GM12878 (cell line): ENCODE data around the gene UNCX. TPM values are rescaled to one million over a fixed set of nuclear protein-coding genes. Genes with fewer than 3 reads are reported as not detected.

Experiments used
- ATAC-seq: fragments of 200-7000 bp; cut with Tn5 transposase; 3 replicates; pipeline ENCODE4 v1.9.1; 2020; ENCODE audit warnings: mild to moderate bottlenecking, moderate library complexity
- BruUV-seq: library from RNA; stranded (reverse); fragments of 400-500 nt; replicated peaks from 2 replicates; lab custom pipeline; 2021; lab: Mats Ljungman, UMichigan
- CTCF ChIA-PET: fragments of 300-600 bp; sonication (Branson Sonifier 250); formaldehyde crosslinking; extraction: SDS; loops from one replicate; lab custom pipeline; 2021; ENCODE audit warnings: inconsistent platforms; lab: Yijun Ruan, JAX
- POLR2A ChIA-PET: fragments of 350-600 bp; formaldehyde crosslinking; extraction: SDS; loops from one replicate; lab custom pipeline; 2021; ENCODE audit warnings: inconsistent platforms; lab: Charles Lee
- RAD21 ChIA-PET: fragments of 300-600 bp; sonication (Branson Sonifier 250); formaldehyde crosslinking; loops from one replicate; lab custom pipeline; 2023; ENCODE audit warnings: antibody characterized with exemption; ENCODE audit not compliant: unreplicated experiment; lab: Charles Lee
- SMC1A ChIA-PET: fragments of 300-600 bp; sonication (Branson Sonifier 250); formaldehyde crosslinking; loops from one replicate; lab custom pipeline; 2023; ENCODE audit not compliant: unreplicated experiment, uncharacterized antibody; lab: Charles Lee
- DNase-seq: peaks from one replicate; pipeline ENCODE4 v3.0.0-alpha.2; 2011; ENCODE audit warnings: low read depth, low spot score
- FAIRE-seq: peaks from 3 replicates; lab custom pipeline; 2011; peaks lifted over from hg19 to GRCh38; lab: Jason Lieb, UNC
- H2AFZ ChIP-seq: 2 replicates; pipeline ENCODE4 v1.6.0; 2011; ENCODE audit warnings: low read depth, low read length, control low read depth; ENCODE audit not compliant: control insufficient read depth
- H3K27ac ChIP-seq: 2 replicates; pipeline ENCODE4 v1.5.1; 2011; ENCODE audit warnings: control low read depth; ENCODE audit not compliant: control insufficient read depth, insufficient read depth
- H3K27me3 ChIP-seq, 2 experiments: replicated peaks in 1 of 2; 2 replicates each; pipeline versions ENCODE4 v1.6.0 to v1.6.1; 2011; ENCODE audit warnings: low read length in 1 of 2; ENCODE audit not compliant: control insufficient read depth in 2 of 2, insufficient read depth in 2 of 2
- H3K36me3 ChIP-seq, 2 experiments: 2 replicates each; pipeline ENCODE4 v1.5.1; 2011; ENCODE audit warnings: low read length in 1 of 2; ENCODE audit not compliant: control insufficient read depth in 2 of 2, insufficient read depth in 2 of 2
- H3K4me1 ChIP-seq: 2 replicates; pipeline ENCODE4 v1.6.1; 2011; ENCODE audit warnings: mild to moderate bottlenecking, low read length, moderate library complexity, mixed read lengths; ENCODE audit not compliant: control insufficient read depth, insufficient read depth
- H3K4me2 ChIP-seq: 2 replicates; pipeline ENCODE4 v1.6.0; 2011; ENCODE audit warnings: control low read depth; ENCODE audit not compliant: control insufficient read depth, insufficient read depth
- H3K4me3 ChIP-seq: fragments of 200-600 bp; sonication (generic); 2 replicates; pipeline ENCODE4 v1.5.1; 2016
- H3K79me2 ChIP-seq: 2 replicates; pipeline ENCODE4 v1.6.0; 2011; ENCODE audit warnings: low read length; ENCODE audit not compliant: control insufficient read depth, insufficient read depth
- H3K9ac ChIP-seq: 2 replicates; pipeline ENCODE4 v1.8.0; 2011; ENCODE audit warnings: low read length, control low read depth, mixed read lengths; ENCODE audit not compliant: control insufficient read depth, insufficient read depth
- H3K9me3 ChIP-seq: replicated peaks from 3 replicates; pipeline ENCODE4 v1.5.1; 2011; ENCODE audit warnings: mild to moderate bottlenecking, low read length; ENCODE audit not compliant: control insufficient read depth, insufficient read depth
- H4K20me1 ChIP-seq: 2 replicates; pipeline ENCODE4 v1.6.0; 2011; ENCODE audit not compliant: control insufficient read depth, insufficient read depth
- CEBPZ ChIP-seq: fragments of 150-350 bp; IDR thresholded peaks from 2 replicates; pipeline ENCODE4 v1.6.1; 2016; ENCODE audit warnings: low read depth, low read length
- ELK1 ChIP-seq: IDR thresholded peaks from 2 replicates; pipeline ENCODE4 v1.6.1; 2012; ENCODE audit warnings: low read depth, low read length, improper control_type of control experiment
- ESRRA ChIP-seq: IDR thresholded peaks from 2 replicates; pipeline ENCODE4 v1.6.1; 2012; ENCODE audit warnings: mild to moderate bottlenecking, low read length, improper control_type of control experiment
- IRF4 ChIP-seq: IDR thresholded peaks from 2 replicates; pipeline ENCODE4 v1.6.1; 2011; ENCODE audit warnings: low read depth, low read length
- JUNB ChIP-seq: IDR thresholded peaks from 2 replicates; pipeline ENCODE4 v1.6.1; 2016; ENCODE audit warnings: antibody characterized with exemption, mild to moderate bottlenecking
- NBN ChIP-seq: fragments of 450-650 bp; IDR thresholded peaks from 2 replicates; pipeline ENCODE4 v1.6.1; 2016
- RCOR1 ChIP-seq: conservative IDR thresholded peaks from 2 replicates; pipeline ENCODE4 v1.6.1; 2012; ENCODE audit warnings: low read depth, low read length, improper control_type of control experiment
- SMAD5 ChIP-seq: IDR thresholded peaks from 2 replicates; pipeline ENCODE4 v1.6.1; 2016; ENCODE audit warnings: antibody characterized with exemption, low read depth
- TCF7 ChIP-seq: IDR thresholded peaks from 2 replicates; pipeline ENCODE4 v1.6.1; 2014; ENCODE audit warnings: antibody characterized with exemption, borderline replicate concordance
- ZBTB4 ChIP-seq: fragments of 450-650 bp; formaldehyde crosslinking; IDR thresholded peaks from 2 replicates; pipeline ENCODE4 v1.4.0; 2022; ENCODE audit warnings: mild to moderate bottlenecking, moderate library complexity
- ZNF274 ChIP-seq: IDR thresholded peaks from one replicate; pipeline ENCODE4 v1.8.0; 2011; ENCODE audit not compliant: insufficient read length, insufficient read depth
- ZNF687 ChIP-seq: fragments of 450-650 bp; IDR thresholded peaks from 2 replicates; pipeline ENCODE4 v1.6.1; 2017; ENCODE audit warnings: mild to moderate bottlenecking, moderate library complexity
- WGBS: methylation state at CpG from one replicate; pipeline ENCODE4 v1.1.6; 2016; ENCODE audit warnings: low lambda C conversion rate; ENCODE audit not compliant: insufficient replicate concordance, insufficient coverage; ENCODE audit errors: missing lambda C conversion rate; 5-methylcytosine and 5-hydroxymethylcytosine counted together
- in situ Hi-C: fragments of 300-500 bp; cut with MboI; formaldehyde crosslinking; loops from 9 replicates; pipeline ENCODE4 v1.14.3; 2018; ENCODE audit warnings: mixed read lengths
- intact Hi-C: fragments of 100-400 bp; cut with micrococcal nuclease; formaldehyde crosslinking; loops from one replicate; pipeline ENCODE4 v1.14.2; 2022; ENCODE audit not compliant: unreplicated experiment
- polyA plus RNA-seq, 11 experiments: library from polyadenylated mRNA; depleted of rRNA in 4 of 11; unstranded in 6 of 11; stranded (reverse) in 5 of 11; fragments of >200 nt; fragmentation: Nextera tagmentation in 4 of 11; fragmentation: Illumina TruSeq in 1 of 11; extraction: Ambion mirVana in 4 of 11; extraction: Trizol in 1 of 11; gene quantifications; 1 replicate in 1 of 11; 2 replicates in 10 of 11; pipeline versions ENCODE4 v1.2.1 to v1.2.3, GENCODE V29; 2011 to 2016; ENCODE audit warnings: inconsistent platforms in 2 of 11, missing spikeins in 2 of 11, low read depth in 1 of 11
- total RNA-seq, 4 experiments: library from RNA; depleted of rRNA in 3 of 4; stranded (reverse); fragments of >200 nt in 3 of 4; fragmentation: Illumina TruSeq in 1 of 4; extraction: Trizol in 1 of 4; gene quantifications; 2 replicates each; pipeline versions ENCODE4 v1.2.1 to v1.2.3, GENCODE V29; 2013 to 2021

The UNCX gene
- total and polyA plus RNA-seq, 10 of the 15 experiments (the other 5 are each of a cell fraction or from before 2014, with no cell fraction given): not detected

- intact Hi-C loops: no loop called here
- POLR2A ChIA-PET: no interaction called here
- FAIRE-seq (no peak), ATAC-seq (no peak), DNase-seq (no peak)
- no peak overlapping the region for H2AFZ ChIP-seq
- BruUV-seq: no TSS peak
- no peaks in the 10 kb centered on the region for H3K9me3 ChIP-seq
- no peak overlapping the region for H3K27ac ChIP-seq
- H3K79me2 ChIP-seq: no peaks in the 10 kb centered on the region
- H3K9ac ChIP-seq: no peak overlapping the region
- H3K36me3 ChIP-seq: no peaks in the 10 kb centered on the region
- SMC1A ChIA-PET: no interaction called here
- in situ Hi-C loops: no loop called here
- RAD21 ChIA-PET: no interaction called here
- H3K4me1 ChIP-seq: no peaks in the 10 kb centered on the region
- H3K4me3 ChIP-seq: no peak overlapping the region
- CTCF ChIA-PET: interaction anchor here (0.7 kb wide), 1 partner anchor 12 kb away, joined by 3 read pairs; no protein-coding TSS in a partner anchor
- H3K4me2 ChIP-seq: no peak overlapping the region
- H4K20me1 ChIP-seq: no peaks in the 10 kb centered on the region
- WGBS: 33% methylated on average over 12 of the region's 19 CpGs
- H3K27me3 ChIP-seq: peaks cover 0 to 2% of the 10 kb centered on the region in 2 experiments; a peak in 1 of 4 replicates
- no peak for TF ChIP-seq ZBTB4
- no peak for TF ChIP-seq ZNF274
- no peak for TF ChIP-seq JUNB
- no peak for TF ChIP-seq TCF7
- TF ChIP-seq ESRRA: no peak
- no peak for TF ChIP-seq IRF4
- TF ChIP-seq NBN: no peak
- TF ChIP-seq RCOR1: no peak
- no peak for TF ChIP-seq ELK1
- TF ChIP-seq CEBPZ: no peak
- TF ChIP-seq ZNF687: no peak
- TF ChIP-seq SMAD5: no peak
Measured at GRCh38 chr7:1283941-1284742, 51.5 kb downstream of the UNCX start.
